AG09309 (cell line): Measurements from ENCODE around the gene UNC93A.

Experiments used
- DNase-seq: peaks from one replicate; pipeline ENCODE4 v3.0.0-alpha.2; 2010; ENCODE audit warnings: low read depth
- H3K4me3 ChIP-seq: 2 replicates; pipeline ENCODE4 v1.5.1; 2011; ENCODE audit warnings: mild to moderate bottlenecking, low read depth, low read length, moderate library complexity; ENCODE audit not compliant: control insufficient read depth
- CTCF ChIP-seq: IDR thresholded peaks from 2 replicates; pipeline ENCODE4 v1.5.1; 2011; ENCODE audit warnings: mild to moderate bottlenecking, low read depth, low read length, inconsistent platforms; ENCODE audit not compliant: insufficient read depth, control insufficient read depth; ENCODE audit errors: missing control alignments

The UNC93A gene

GRCh38 chr6:167336844-167337630, 45.9 kb downstream of the UNC93A start:
- H3K4me3 ChIP-seq: no peak overlapping the region
- DNase-seq: no peak
- TF ChIP-seq CTCF: no peak

DNA sequence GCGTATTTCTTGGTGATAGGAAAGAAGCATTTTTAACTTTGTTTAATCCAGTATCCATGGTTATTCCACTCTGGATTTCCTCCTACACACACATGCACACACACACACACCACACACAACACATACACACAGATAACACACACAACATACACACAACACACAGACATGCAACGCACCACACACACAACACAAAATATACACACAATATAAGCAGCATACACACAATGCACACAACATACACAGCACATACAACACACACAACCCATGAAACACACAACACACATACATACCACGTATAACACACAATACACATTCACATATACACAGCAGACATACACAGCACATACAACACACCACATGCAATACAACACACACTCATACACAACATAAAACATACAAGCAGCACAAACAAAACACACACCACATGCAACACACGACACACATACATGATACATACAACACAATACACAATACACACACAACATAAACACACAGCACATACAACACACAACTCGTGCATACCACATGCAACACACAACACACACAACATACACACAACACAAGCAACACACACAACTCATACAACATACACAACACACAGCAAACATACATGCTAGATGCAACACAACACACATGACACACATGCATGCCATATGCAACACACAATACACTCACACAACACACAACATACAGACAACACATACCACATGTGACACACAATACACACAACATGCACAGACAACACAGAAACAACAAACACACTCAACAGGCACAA, 46.7 kb downstream of the UNC93A start:
- no peak overlapping the region for H3K4me3 ChIP-seq
- DNase-seq: no peak
- TF ChIP-seq CTCF: no peak

DNA sequence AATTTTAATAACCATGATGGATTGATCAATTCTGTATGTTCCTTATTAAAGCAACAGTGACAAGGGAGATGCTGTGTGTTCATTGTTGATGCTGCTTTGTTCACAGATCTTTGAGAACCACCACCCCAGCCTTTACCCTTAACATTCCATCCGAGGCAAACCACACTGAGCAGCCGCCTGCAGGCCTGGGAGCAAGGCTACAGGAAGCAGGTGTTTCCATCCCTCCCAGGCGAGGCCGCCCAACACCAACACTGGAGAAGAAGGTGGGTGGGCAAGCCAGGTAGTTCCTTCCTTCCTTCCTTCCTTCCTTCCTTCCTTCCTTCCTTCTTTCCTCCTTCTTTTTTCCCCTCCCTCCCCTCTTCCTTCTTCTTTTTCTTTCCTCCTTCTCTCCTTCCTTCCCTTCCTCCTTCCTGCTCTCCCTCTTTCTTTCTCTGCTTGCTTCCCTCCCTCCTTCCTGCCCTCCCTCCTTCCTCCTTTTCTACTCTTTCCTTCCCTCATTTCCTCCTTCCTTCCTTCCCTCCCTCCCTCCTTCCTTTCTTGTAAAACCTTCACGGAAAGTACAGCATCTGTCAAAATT, 47.5 kb downstream of the UNC93A start:
- H3K4me3 ChIP-seq: no peak overlapping the region
- no peak for TF ChIP-seq CTCF
- DNase-seq: no peak

- H3K4me3 ChIP-seq: no peak overlapping the region
- no peak for TF ChIP-seq CTCF
- no peak for DNase-seq
Observed at GRCh38 chr6:167341038-167341583, 50.0 kb downstream of the UNC93A start.

GRCh38 chr6:167341665-167342655, 50.8 kb downstream of the UNC93A start:
- TF ChIP-seq CTCF: no peak
- DNase-seq: no peak
- no peak overlapping the region for H3K4me3 ChIP-seq
